Myocyte (in vitro differentiated cells): Measurements from ENCODE around the gene NFATC2IP. TPM values are rescaled to one million over a fixed set of nuclear protein-coding genes. Genes with fewer than 3 reads are reported as not detected.

Experiments used
- DNase-seq: peaks from one replicate; pipeline ENCODE4 v3.0.0-alpha.2; 2012; ENCODE audit warnings: low read depth
- polyA plus RNA-seq: library from polyadenylated mRNA; unstranded; fragments of >200 nt; gene quantifications from one replicate; pipeline ENCODE4 v1.2.1, GENCODE V29; 2012; ENCODE audit warnings: missing spikeins
- total RNA-seq: library from RNA; depleted of rRNA; stranded (reverse); fragments of >200 nt; gene quantifications from 2 replicates; pipeline ENCODE4 v1.2.3, GENCODE V29; 2014

NFATC2IP gene
- 15.0 and 17.9 TPM in 2 replicates for total RNA-seq
- 22.1 TPM for polyA plus RNA-seq

DNA sequence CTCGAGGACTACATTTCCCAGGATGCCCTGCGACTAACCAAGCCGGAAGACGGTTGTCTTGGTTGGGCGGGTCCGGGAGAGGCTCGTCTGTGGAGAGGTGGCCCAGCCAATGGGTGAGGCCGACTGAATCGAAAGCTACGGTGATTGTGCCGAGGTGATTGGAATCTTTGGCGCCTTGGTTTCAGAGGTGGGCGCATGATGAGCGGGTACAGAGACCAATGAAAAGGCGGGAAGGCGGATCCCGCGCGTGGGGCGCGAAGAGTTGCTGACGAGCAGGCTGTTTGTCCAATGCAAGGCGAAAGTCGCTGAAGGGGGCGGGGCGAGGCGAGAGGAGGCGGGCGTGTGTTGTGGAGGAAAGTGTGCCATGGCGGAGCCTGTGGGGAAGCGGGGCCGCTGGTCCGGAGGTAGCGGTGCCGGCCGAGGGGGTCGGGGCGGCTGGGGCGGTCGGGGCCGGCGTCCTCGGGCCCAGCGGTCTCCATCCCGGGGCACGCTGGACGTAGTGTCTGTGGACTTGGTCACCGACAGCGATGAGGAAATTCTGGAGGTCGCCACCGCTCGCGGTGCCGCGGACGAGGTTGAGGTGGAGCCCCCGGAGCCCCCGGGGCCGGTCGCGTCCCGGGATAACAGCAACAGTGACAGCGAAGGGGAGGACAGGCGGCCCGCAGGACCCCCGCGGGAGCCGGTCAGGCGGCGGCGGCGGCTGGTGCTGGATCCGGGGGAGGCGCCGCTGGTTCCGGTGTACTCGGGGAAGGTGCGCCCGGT, at the start of gene NFATC2IP:
Gene NFATC2IP, plus strand, starts transcription at position 290 of the 762 bp plus-strand sequence. Its CDS starts 75 bp downstream, at position 365.
- peak; percentile 100 for DNase-seq

DNA sequence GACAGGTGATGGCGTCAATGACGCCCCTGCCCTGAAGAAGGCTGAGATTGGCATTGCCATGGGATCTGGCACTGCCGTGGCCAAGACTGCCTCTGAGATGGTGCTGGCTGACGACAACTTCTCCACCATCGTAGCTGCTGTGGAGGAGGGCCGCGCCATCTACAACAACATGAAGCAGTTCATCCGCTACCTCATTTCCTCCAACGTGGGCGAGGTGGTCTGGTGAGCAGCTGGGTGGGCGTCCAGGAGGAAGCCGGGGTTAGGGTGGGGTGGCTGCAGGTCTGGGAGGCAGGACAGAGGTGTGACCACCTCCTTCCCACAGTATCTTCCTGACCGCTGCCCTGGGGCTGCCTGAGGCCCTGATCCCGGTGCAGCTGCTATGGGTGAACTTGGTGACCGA, 48.9 kb upstream of the NFATC2IP start:
- no peak for DNase-seq

DNA sequence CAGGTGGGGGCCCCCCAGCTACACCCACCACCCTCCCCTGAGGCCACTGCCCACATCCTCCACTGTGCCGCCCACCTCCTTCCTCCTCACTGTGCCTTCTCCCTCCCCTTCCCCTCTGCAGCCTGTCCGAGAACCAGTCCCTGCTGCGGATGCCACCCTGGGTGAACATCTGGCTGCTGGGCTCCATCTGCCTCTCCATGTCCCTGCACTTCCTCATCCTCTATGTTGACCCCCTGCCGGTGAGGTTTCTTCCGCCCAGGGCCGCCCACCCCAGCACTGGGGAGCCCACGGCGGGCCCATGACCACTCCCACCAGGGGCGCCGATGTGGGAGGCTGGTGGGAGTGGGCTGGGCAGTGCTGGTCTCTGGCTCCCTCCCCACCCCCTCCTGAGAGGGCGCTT, 47.8 kb upstream of the NFATC2IP start:
- no peak for DNase-seq

DNA sequence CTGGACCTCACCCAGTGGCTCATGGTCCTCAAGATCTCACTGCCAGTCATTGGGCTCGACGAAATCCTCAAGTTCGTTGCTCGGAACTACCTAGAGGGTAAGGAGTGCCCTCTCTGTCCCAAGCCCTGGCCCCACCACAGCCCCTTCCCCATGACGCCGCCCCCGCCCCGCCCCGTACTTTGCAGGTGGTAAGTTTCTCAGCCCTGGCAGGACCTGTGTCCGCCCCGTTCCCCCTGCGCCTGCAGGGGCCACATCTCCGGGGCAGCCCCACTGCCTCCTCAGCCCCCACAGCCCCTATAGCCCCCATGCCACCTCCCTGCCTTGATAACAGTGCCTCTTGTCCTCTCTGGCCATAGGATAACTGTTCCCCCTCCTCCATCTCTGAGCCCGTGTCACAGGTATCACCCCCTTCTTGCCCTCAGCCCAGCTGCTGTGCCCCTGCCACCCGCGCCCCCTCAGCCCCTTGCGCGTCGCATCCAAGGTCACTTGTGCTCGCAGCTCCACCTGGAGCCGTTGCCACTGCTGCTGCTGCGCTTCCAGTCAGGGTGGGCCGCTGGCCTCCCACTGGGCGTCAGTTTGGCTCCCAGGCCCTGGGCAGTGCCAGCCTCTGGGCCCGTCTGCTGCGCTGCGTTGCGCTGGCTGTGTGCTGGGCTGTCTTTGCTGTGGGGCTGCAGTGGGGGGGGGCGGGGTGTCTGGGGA, 47.2 kb upstream of the NFATC2IP start:
- no peak for DNase-seq

DNA sequence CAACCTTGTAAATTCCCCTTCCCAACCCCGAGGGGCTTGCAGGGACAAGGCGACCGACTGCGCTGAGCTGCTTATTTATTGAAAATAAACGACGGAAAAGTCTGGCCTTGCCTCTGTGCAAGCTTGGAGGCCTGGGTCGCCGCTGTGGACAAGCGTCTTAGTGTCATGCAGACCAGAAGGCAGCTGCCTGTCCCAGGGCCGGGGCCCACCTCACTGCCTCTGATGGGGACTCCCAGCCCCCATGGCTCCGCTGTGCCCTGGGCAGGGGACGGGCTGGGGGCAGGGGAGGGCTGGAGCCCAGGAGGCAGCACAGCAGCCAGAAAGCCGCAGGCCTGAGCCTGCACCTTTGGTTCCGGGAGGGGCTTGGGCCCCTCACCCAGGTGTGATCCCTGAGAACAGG, 46.4 kb upstream of the NFATC2IP start:
- no peak for DNase-seq

DNA sequence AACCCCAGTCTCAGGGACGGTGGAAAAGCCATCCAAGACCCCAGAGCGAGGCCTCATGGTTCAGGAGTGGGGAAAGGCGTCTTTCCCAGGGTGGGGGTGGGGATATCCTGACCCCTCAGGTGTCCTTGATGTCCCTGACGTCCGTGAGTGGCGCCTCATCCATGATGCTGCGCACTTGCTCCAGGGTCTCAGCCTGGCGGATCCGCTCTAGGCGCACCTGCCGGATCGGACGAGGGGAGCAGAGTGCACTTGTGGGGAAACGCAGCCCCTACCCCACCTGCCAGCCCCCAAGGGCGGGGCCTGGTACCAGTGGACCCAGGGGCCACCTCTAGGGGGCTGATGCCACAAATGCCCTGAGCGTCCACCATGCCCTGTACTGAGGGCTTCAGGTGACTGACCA, 45.9 kb upstream of the NFATC2IP start:
- DNase-seq: no peak

DNA sequence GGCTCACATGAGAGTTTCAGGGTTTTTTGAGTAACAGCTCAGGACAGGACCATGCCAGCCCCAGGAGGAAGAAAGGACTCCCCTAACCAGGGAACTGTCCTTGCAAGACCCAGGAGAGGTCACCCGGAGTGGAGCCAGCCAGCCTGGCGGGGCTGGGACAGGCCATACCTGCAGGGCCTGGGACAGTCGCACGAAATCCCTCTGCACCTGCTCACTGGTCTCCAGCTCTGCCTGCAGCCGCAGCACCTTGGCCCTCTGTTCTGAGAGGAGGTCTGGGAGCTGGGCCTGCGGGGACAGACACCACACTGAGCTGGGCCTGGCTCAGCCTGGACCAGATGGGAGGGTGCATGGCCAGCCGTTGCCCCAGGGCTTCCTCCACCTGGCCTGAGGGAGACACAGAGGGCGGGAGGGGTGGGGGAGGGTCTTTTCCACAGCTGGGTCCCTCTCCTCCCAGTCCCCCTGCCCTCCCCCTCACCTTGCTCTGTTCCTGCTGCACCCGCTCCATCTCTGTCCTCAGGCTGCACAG, 45.4 kb upstream of the NFATC2IP start:
- no peak for DNase-seq

DNA sequence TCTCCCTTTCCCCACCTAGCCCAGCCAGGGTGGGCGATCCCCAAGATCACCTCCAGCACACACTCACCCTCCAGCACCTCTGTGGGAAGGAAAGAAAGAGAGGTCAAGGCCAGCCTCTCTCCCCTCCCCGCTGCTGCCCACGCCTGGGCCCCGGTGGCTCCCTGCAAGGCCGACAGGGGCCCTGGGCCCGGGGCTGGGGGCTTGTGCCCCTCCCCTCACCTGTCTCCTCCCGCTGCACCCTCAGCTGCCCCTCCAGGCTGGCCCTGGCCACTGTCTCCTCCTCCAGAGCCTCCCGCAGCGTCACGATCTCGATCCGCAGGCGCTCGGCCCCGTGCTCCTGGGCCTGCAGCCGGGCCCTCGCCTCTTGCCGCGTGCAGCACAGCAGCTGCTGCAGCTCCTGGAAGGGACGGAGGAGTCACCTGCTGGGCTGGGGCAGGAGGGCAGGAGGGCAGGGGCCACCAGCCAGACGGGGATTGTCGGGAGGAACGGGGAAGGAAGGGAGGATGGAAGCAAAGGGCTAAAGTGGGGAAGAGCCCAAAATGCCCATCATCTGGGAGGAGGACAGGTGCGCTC, 44.9 kb upstream of the NFATC2IP start:
- DNase-seq: no peak

DNA sequence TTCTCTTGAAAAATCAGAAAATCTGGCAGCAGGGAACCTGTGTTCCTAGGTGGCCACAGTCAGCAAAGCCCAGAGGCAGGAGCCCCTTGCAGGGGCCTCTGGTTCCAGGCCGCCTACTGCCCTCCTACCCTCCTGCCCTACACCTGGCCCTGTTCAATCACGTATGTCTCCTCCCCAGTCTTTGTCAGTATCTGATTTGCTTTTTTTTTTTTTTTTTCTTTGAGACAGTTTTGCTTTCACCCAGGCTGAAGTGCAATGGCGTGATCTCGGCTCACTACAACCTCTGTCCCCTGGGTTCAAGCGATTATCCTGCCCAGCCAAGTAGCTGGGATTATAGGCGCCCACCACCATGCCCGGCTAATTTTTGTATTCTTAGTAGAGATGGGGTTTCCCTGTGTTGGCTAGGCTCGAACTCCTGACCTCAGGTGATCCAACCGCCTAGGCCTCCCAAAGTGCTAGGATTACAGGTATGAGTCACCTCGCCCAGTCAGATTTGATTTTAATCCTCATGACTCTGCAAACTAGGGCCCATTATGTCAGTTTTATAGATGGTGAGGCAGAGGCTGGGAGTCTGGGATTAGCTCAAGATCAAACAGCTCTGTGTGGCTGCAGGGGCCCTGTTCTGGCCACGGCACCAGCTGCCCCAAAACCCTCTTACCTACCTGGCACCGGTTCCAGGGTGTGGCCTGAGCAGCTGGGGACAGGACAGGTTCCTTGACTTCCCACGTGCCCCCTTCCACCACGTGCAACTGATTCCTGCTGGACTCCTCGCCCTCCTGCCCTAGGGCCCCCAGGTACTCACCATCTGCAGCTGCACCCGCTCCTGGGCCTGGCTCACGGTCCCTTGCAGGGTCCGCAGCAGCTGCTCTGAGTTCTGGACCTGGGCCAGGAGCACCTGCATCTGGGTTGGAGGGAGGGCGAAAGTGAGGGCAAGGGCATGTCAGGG, 40.4 kb upstream of the NFATC2IP start:
- peak; percentile 22 for DNase-seq

DNA sequence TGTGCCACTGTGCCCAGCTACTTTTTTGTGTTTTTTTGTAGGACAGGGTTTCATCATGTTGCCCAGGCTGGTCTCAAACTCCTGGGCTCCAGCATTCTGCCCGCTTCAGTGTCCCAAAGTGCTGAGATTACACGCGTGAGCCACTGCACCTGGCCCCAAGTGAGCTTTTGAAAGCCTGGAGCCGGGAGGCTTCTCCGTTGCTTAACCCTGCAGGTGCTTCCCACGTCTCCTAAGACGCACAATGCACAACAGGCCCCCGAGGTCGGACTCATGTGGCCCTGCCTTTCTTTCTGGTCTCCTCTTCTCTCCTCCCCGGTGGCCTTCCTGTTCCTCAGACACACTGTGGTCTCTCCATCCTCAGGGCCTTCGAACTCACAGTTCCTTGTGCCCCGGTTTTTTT, 38.2 kb upstream of the NFATC2IP start:
- DNase-seq: no peak

DNA sequence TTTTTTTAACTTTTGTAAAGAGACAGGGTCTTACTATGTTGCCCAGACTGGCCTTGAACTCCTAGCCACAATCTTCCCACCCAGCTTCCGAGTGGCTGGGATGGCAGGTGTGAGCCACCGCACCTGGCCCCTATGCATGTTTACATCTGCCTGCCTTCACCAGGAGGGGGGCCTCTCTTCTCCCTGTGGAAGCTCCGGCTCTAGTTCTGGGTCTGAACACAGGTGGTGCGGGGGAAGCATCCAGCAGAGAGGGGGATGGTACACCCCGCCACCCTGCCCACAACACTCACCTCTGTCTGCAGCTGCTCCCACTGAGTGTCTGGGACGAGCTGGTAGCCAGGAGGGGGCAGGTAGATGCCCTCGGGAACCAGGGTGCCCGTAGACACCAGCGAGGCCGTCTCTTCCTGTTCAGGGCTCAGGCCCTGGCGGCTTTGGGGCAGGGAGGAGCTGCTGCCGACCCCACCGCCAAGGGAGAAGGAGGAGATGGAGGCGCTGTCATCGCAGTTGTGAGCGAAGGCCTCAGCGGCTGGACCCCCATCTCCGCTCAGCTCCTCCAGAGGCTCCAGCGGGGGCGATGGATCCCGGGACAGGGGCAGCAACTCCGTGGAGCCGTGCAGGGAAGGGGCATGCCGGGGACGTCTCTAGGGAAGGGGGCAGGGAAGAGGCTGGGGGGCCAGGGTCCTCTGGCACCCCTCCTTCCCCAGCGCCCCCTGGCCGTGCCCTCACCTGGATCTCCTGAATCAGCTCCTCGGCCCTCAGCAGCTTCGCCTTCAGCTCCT, 36.6 kb upstream of the NFATC2IP start:
- no peak for DNase-seq

DNA sequence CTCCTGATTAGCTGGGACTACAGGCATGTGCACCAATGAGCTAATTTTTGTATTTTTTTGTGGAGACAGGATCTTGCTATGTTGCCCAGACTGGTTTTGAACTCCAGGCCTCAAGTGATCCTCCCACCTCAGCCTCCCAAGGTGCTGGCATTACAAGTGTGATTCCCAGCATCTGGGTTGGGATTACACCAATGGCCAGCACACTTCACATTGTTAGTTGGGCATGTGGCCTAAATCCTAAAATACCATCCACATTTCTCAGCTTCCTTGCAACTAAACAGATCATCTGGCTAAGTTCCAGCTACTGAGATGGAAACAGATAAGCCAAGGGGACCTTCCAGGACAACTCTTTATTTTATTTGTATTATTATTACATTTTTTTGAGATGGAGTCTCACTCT, 35.6 kb upstream of the NFATC2IP start:
- DNase-seq: no peak

DNA sequence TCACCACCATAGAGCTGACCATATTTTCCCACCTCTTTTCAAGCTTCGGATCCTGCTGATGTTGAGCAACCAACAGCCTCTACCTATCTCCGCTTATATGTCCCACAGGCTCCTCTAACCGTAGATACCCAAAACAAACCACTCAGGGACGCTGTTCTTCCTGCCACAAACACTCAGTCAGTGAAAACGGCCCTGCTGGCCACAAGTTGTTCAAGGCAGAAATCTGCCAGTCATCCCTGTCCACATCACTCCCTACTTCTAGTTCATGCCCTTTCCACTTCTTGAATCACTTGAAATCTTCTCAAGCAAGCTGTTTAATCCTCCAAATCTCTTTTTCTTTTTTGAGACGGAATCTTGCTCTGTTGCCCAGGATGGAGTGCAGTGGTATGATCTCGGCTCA, 33.6 kb upstream of the NFATC2IP start:
- DNase-seq: no peak

DNA sequence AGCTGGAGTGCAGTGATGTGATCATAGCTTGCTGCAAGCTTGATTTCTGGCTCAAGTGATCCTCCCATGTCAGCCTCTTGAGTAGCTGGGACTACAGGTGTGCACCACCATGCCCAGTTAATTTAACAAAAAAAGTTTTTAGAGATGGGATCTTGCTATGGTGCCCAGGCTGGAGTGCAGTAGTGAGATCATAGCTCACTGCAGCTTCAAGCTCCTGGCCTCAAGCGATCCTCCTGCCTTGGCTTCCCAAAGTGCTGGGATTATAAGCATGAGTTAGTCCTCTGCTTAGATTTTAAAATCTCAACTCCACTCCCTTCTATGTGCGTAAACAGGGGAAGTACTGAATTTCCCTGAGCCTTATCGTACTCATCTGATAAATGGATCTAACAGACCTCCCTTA, 32.0 kb upstream of the NFATC2IP start:
- no peak for DNase-seq

DNA sequence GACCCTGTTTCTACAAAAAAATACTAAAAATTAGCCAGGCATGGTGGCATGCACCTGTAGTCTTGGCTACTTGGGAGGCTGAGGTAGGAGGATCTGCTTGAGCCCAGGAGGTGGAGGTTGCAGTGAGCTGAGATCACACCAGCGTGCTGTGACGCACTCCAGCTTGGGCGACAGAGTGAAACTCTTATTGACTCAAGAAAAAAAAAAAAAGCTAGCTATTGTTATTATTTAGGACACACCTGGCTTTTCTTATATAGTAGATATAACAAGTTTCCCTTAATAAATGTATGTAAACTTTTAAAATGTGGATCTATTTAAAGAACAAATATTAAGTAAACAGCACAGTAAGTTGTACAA, 27.5 kb upstream of the NFATC2IP start:
- no peak for DNase-seq

DNA sequence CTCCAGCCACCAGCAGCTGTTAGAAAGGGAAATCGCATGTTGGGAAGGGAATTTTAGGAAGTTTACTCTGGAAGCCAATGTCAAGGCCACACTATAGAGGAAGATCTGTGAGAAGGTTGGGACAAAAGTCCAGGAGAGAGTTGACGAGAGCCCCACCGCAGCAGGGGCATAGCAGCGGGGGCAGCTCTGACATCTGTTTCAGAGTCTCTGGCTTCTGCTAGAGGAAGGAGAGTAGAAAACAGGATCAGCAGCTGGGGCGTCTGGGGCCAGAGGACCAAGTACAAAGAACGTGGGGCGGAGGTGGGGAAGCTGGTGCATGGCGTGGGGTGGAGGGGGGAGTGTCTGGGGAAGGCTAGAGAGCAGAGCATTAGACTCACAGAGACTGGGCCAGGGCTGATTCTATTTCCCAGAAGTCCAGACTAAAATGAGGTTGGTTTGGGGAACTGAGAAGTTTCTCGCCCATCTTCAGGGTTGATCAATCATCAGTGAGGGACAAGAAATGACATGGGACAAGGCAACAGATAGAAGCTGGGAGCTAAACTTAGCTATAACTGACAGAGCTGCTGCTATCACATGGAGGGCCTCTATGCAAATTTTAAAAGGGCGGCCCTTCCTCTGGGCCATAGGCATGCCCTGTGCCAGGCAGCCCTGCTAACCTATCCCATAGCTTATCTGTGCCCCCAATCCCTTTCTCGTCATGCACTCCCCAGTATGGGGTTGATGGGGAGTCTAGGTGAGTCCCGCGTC, 26.9 kb upstream of the NFATC2IP start:
- DNase-seq: no peak

DNA sequence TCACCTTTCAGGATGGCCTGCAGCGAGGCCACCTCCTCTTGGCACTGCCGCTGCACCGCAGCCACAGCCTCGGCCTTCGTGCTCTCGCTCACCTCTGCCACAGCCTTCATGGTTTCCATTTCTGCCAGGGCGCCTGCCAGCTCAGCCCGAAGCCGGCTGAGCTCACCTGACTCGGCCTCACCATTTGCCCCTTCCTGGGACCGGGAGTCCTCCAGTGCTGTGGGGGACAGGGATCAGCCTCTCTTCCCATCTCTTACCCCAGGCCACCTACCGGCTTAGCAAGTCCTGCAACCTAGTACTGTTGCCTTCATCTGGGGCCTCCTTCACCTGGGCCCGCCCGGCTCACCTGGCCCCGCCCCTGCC, 26.4 kb upstream of the NFATC2IP start:
- no peak for DNase-seq

DNA sequence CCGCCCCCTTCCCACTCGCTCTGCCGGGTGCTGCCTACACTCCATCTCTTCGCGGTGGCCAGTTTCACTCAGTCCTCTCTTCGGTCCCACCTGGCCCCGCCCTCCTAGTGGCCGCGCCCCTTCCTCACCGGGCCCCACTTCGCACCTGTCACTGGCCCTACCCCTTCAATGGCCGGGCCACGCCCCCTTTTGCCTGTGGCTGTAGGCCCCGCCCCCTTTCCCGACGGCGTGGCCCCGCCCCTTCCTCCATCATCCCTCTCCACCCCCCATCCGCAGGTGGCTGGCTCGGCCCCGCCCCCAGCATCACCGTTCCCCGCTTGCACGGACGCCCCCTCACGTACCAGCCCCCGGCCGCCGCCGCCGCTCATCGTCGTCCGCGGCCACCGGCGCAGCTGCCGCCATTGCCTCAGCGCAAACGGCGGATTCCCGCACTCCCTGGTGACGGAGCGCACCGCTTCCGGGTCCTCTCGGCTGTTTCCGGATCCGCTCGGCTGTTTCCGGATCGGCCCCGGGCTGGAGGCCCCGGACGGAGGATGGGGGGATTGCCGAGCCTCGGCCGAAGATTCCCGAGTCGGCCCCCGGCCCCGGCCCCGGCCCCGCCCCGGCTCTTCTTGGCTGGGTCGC, 25.9 kb upstream of the NFATC2IP start, which contains the start of gene RABEP2:
Gene RABEP2, minus strand, starts transcription at position 477 of the 624 bp plus-strand sequence. Its CDS starts 75 bp downstream, at position 402.
- peak; percentile 91 for DNase-seq
